Measurements from ENCODE around the gene NANP. TPM values are rescaled to one million over a fixed set of nuclear protein-coding genes. Genes with fewer than 3 reads are reported as not detected.

NANP gene
- polyA plus RNA-seq, 2 of the 4 experiments (the other 2 are of a cell fraction) = 11.2 to 11.4 TPM

GRCh38 chr20:25623225-25623735 is 534 bp downstream of the NANP start (continued):
- no peak for TF ChIP-seq MAFK (IDR thresholded peaks at IDR 0.05; ENCODE audit: partially characterized antibody)
- TF ChIP-seq RNF2 (IDR thresholded peaks at IDR 0.05; ENCODE audit: borderline replicate concordance, low read depth) = peak; percentile 50; the same call in 1 of the 2 replicates
- TF ChIP-seq HES2 (IDR thresholded peaks at IDR 0.05) = no peak
- 0 out of 2 replicates have a peak, but pooled peaks have one; percentile 47 for TF ChIP-seq E2F6 (IDR thresholded peaks at IDR 0.05; ENCODE audit: borderline replicate concordance, low read depth)

- DNase-seq (ENCODE audit: low read depth in 1 of 2, low spot score in 1 of 2) (no peak), FAIRE-seq (no peak), ATAC-seq (no peak)
- ChIA-PET POLR2A (interaction anchor here (2.5 kb wide), 1 partner anchor 38 kb away, joined by 11 read pairs; the partner anchor contains the start of gene NINL), CTCF (interaction anchor here (1.1 kb wide), 1 partner anchor 28 kb away, joined by 5 read pairs; no protein-coding TSS in a partner anchor)
- 9% methylated on average over 17 of the region's 17 CpGs for WGBS (ENCODE audit: missing lambda C conversion rate)
- Histone ChIP-seq H3K27ac (peak overlapping the region; percentile 97), H3K4me3 (peak overlapping the region; percentile 92), H3K4me1 (peaks cover 21% of the 10 kb centered on the region), H3K9me3 (no peaks in the 10 kb centered on the region), H3K4me2 (peak overlapping the region; percentile 95)
- TF ChIP-seq HES2 (IDR thresholded peaks at IDR 0.05) = no peak
- TF ChIP-seq PHF8 (IDR thresholded peaks at IDR 0.05; ENCODE audit: borderline replicate concordance, low read depth) = no peak
- TF ChIP-seq CBX8 (IDR thresholded peaks at IDR 0.05) = no peak
- peak; percentile 72; the same call in 1 of the 2 replicates for TF ChIP-seq MYC (IDR thresholded peaks at IDR 0.05; ENCODE audit: borderline replicate concordance, low read length)
- no peak for TF ChIP-seq ELK1 (IDR thresholded peaks at IDR 0.05; ENCODE audit: low read depth, low read length)
- no peak for TF ChIP-seq POLR2A (IDR thresholded peaks at IDR 0.05; ENCODE audit: low read length)
- no peak for TF ChIP-seq KDM5A (IDR thresholded peaks at IDR 0.05)
- no peak for TF ChIP-seq JUNB (IDR thresholded peaks at IDR 0.05)
- TF ChIP-seq HOXA7 (CRISPR knock-in tag; IDR thresholded peaks at IDR 0.05) = 0 out of 2 replicates have a peak, but pooled peaks have one; percentile 59
- TF ChIP-seq HEYL (CRISPR knock-in tag; IDR thresholded peaks at IDR 0.05) = no peak
- TF ChIP-seq ZC3H11A (IDR thresholded peaks at IDR 0.05) = no peak
- TF ChIP-seq FOSL2 (IDR thresholded peaks at IDR 0.05) = no peak
- no peak for TF ChIP-seq FOSL2 (CRISPR knock-in tag; IDR thresholded peaks at IDR 0.05)
Measured at GRCh38 chr20:25622450-25623224, 1.2 kb downstream of the NANP start.

DNA sequence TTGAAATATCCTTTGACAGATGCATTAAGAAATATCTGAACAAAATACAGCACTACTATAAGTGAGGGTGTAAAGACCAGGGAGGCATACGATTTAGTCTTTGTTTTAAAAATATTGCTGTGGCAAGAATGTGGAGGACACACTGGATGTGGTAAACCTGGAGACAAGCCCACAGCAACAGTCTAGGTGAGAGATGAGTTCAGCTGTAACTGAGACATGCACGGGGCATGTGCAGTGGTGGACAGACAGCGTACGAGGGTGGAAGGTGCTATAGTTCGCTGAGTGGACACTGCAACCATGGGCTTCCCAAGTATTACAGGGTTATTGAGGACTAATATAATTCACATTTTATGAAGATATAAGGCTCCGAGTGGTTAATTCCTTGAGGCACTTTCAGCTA is 1.8 kb downstream of the NANP start:
- POLR2A ChIA-PET = interaction anchor here (2.5 kb wide), 1 partner anchor 37 kb away, joined by 11 read pairs; the partner anchor contains the start of gene NINL
- TF ChIP-seq JUNB (IDR thresholded peaks at IDR 0.05) (no peak), PHF8 (IDR thresholded peaks at IDR 0.05; ENCODE audit: borderline replicate concordance, low read depth) (no peak), CTCF (IDR thresholded peaks at IDR 0.05) (no peak)
- no peaks in the 10 kb centered on the region for H3K9me3 ChIP-seq
- peak overlapping the region; percentile 95 for H3K4me2 ChIP-seq
- H3K4me3 ChIP-seq = peak overlapping the region; percentile 92
- CTCF ChIA-PET = interaction anchor here (1.1 kb wide), 1 partner anchor 27 kb away, joined by 5 read pairs; no protein-coding TSS in a partner anchor
- DNase-seq (ENCODE audit: low read depth in 1 of 2, low spot score in 1 of 2) = no peak
- FAIRE-seq = no peak
- no peak for ATAC-seq
- H3K27ac ChIP-seq = peak overlapping the region; percentile 97
- WGBS (ENCODE audit: missing lambda C conversion rate) = 86% methylated on average over 6 of the region's 6 CpGs
- H3K4me1 ChIP-seq = peaks cover 21% of the 10 kb centered on the region
